ENCODE results near the gene TMEM200A. TPM values are rescaled to one million over a fixed set of nuclear protein-coding genes. Genes with fewer than 3 reads are reported as not detected.

TMEM200A gene
- total RNA-seq, 1 experiment from 2014 or later = 22.9 TPM

GRCh38 chr6:130371921-130372420 lies 6.2 kb downstream of the TMEM200A start:
- Histone ChIP-seq H3K9ac (ENCODE audit: low read length) (no peak overlapping the region), H3K9me2 (ENCODE audit: insufficient read depth) (no peaks in the 10 kb centered on the region), H4K20me1 (ENCODE audit: insufficient read depth) (no peaks in the 10 kb centered on the region), H3K27me3 (ENCODE audit: insufficient read depth, low read length) (no peaks in the 10 kb centered on the region), H3K79me2 (ENCODE audit: insufficient read depth, low read length) (peaks cover 71% of the 10 kb centered on the region), H3K27ac (ENCODE audit: low read depth, low read length) (no peak overlapping the region), H2AFZ (ENCODE audit: low read depth, low read length, poor library complexity, severe bottlenecking) (no peak overlapping the region), H3K4me2 (ENCODE audit: low read length) (no peak overlapping the region), H3K4me1 (ENCODE audit: control insufficient read depth in 1 of 2, insufficient read depth in 2 of 2, low read length in 2 of 2) (peaks cover 0 to 6% of the 10 kb centered on the region in 2 experiments; a peak in 1 of 4 replicates), H3K4me3 (replicated peaks in 1 of 2; ENCODE audit: low read depth in 1 of 2, low read length in 2 of 2) (no peak overlapping the region), H3K36me3 (ENCODE audit: control insufficient read depth in 1 of 2, insufficient read depth in 2 of 2, low read length in 2 of 2) (no peaks in the 10 kb centered on the region), H3K9me3 (ENCODE audit: control insufficient read depth in 1 of 2, insufficient read depth in 1 of 2, low read depth in 1 of 2, low read length in 2 of 2) (no peaks in the 10 kb centered on the region)
- ChIA-PET RAD21 (ENCODE audit: low non-redundant PET in 1 of 2, low total read pairs in 2 of 2, uncharacterized antibody in 2 of 2, unreplicated experiment in 2 of 2) (no interaction called here), CTCF (no interaction called here), POLR2A (no interaction called here)
- no peak for TF ChIP-seq ZNF274 (IDR thresholded peaks at IDR 0.05; ENCODE audit: low read depth, low read length)
- no peak for TF ChIP-seq JUND (IDR thresholded peaks at IDR 0.05)
- no peak for TF ChIP-seq EZH2phosphoT487 (IDR thresholded peaks at IDR 0.05; ENCODE audit: borderline replicate concordance)
- no peak for TF ChIP-seq ATF3 (IDR thresholded peaks at IDR 0.05)
- no peak for TF ChIP-seq CBX3 (IDR thresholded peaks at IDR 0.05; ENCODE audit: low read depth)
- TF ChIP-seq SIN3A (IDR thresholded peaks at IDR 0.05; ENCODE audit: low read depth) = no peak
- no peak for TF ChIP-seq SP1 (IDR thresholded peaks at IDR 0.05; ENCODE audit: low read depth)
- no peak for TF ChIP-seq RAD21 (IDR thresholded peaks at IDR 0.05; ENCODE audit: low read depth)
- no peak for TF ChIP-seq TCF7L2 (IDR thresholded peaks at IDR 0.05; ENCODE audit: borderline replicate concordance, extremely low read depth, insufficient read depth, insufficient read length)
- no peak for TF ChIP-seq SRF (IDR thresholded peaks at IDR 0.05; ENCODE audit: low read depth)
- TF ChIP-seq, protein P1, sequence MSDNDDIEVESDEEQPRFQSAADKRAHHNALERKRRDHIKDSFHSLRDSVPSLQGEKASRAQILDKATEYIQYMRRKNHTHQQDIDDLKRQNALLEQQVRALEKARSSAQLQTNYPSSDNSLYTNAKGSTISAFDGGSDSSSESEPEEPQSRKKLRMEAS (IDR thresholded peaks at IDR 0.05) = no peak
- TF ChIP-seq, protein P2, sequence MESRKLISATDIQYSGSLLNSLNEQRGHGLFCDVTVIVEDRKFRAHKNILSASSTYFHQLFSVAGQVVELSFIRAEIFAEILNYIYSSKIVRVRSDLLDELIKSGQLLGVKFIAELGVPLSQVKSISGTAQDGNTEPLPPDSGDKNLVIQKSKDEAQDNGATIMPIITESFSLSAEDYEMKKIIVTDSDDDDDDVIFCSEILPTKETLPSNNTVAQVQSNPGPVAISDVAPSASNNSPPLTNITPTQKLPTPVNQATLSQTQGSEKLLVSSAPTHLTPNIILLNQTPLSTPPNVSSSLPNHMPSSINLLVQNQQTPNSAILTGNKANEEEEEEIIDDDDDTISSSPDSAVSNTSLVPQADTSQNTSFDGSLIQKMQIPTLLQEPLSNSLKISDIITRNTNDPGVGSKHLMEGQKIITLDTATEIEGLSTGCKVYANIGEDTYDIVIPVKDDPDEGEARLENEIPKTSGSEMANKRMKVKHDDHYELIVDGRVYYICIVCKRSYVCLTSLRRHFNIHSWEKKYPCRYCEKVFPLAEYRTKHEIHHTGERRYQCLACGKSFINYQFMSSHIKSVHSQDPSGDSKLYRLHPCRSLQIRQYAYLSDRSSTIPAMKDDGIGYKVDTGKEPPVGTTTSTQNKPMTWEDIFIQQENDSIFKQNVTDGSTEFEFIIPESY (IDR thresholded peaks at IDR 0.05; ENCODE audit: extremely low read depth, insufficient replicate concordance, low read length) = no peak
- TF ChIP-seq EGR1 (IDR thresholded peaks at IDR 0.05; ENCODE audit: low read depth) = no peak
- TF ChIP-seq EZH2 (IDR thresholded peaks at IDR 0.05) = no peak
- TF ChIP-seq CTCF (IDR thresholded peaks at IDR 0.05 in 2 of 3, conservative IDR thresholded peaks at IDR 0.05 in 1 of 3; ENCODE audit: borderline replicate concordance in 1 of 3, insufficient read depth in 1 of 3, low read depth in 2 of 3, low read length in 2 of 3) = no peak
- TF ChIP-seq YY1 (IDR thresholded peaks at IDR 0.05; ENCODE audit: extremely low read depth, insufficient replicate concordance, low read depth, low read length) = no peak
- TF ChIP-seq POLR2AphosphoS5 (IDR thresholded peaks at IDR 0.05; ENCODE audit: low read depth, low read length) = no peak
- TF ChIP-seq ELF1 (IDR thresholded peaks at IDR 0.05; ENCODE audit: borderline replicate concordance, low read depth) = no peak
- TF ChIP-seq FOSL1 (IDR thresholded peaks at IDR 0.05; ENCODE audit: low read depth) = no peak
- BruUV-seq (replicated peaks) = no TSS peak
- no peak for DNase-seq (ENCODE audit: low read depth, low spot score)
- intact Hi-C loops (cut with micrococcal nuclease) = no loop called here
- ATAC-seq = no peak
